NCI-H345 (cell line): ENCODE data around the gene SLC7A5.
"Not testable (repeated sequence)": the region's sequence is repeated elsewhere in the genome, so short reads cannot be mapped to it uniquely, and the experiment has no call there.

ENCODE experiments used
- DNase-seq: peaks from one replicate; lab custom pipeline; 2025; lab: John Stamatoyannopoulos, UW

SLC7A5 gene

DNA sequence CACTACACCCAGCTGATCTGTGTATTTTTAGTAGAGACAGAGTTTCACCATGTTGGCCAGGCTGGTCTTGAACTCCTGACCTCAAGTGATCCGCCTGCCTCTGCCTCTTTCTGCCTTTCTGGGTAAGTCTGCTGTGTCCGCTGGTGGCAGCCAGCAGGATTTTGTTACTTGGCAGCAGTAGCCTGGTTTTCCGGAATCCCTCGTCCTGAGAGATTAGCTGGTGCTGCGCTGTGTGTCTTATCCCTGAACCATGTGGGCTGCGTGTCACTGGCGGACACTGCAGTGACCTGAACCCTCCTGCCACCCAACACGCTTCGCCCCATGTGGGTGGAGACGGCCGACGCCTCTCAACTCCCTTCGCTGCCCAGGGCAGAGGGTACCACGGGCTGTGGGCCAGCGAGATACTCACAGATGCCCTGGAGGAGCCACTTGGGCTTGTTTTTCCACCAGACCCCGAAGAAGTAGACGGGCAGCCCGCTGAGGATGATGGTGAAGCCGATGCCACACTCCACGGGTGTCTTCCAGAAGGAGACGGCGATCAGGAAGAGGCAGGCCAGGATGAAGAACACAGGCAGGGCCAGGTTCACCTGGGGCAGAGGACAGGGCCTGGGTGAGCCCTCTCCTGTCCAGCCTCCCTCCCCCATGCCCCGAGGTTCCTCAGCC is 35.2 kb downstream of the SLC7A5 start:
- DNase-seq = no peak

DNA sequence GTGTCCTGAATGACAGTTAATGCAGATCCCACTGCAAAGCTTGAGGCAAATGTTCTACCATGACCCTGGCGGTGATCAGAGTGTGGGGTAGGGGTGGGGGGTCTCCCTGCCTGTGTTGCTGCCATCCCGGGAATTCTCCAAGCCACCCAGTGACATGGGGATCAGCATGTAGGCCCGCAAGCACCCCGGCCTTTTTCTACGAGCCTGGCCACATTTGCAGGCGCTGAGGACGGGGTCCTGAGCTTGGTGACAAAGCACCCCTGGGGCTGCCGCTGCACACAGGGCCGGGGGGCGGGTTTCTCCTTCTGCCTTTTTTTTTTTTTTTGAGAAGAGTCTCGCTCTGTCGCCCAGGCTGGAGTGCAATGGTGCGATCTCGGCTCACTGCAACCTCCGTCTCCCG is 35.8 kb downstream of the SLC7A5 start:
- DNase-seq = no peak

DNA sequence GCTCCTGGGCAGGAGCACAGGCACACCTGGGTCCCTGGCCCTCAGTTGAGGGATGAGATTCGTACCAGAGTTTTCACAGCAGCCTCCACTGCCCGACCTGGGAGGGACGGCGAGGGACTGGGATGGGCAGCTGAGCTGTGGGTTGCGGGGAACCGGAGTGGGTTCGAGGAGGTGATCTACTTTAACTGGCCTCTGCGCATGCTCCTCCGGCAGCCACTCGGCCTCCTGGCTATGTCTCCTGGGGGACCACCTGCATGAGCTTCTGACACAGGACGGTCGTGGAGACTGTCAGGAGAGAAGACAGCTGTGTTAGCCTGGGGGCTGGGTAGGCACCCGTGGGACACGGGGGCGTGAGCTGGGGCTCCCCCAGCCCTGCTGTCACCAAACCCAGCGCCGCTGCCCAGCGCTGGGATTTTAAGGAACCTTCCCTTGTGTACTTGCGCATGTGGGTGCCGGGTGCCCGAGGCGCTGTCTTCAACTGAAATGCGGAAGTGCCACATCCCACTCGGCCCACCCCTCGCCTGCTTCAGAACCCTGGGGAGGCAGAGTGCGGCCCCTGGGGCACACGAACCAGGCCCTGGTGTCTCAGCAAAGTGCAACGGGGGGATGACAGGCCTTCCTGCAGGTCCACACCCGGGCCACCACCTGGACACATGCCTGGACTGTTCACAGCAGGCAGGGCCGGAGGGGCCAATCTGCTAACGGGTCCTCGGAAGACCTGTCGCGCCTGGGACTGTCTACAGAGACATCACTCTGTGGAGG is 36.4 kb downstream of the SLC7A5 start:
- no peak for DNase-seq

DNA sequence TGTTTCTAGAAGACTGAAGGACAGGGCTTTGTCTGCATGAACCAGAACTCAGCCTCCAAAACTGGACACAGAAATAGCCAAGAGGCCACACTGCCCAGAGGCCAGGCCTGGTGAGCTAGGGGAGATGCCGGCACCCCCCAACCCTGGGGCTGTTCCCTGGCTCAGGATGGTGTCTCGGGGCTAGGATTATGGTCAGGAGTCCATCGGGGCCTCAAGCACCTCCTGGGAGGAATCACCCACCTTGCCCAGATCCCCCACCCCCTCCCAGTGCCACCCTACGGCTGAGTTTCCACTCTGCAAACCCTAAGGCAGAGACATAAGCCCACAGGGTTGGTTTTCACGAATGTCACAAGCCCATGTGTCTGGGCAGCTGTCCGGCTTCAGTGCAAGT is 37.2 kb downstream of the SLC7A5 start:
- DNase-seq = no peak

DNA sequence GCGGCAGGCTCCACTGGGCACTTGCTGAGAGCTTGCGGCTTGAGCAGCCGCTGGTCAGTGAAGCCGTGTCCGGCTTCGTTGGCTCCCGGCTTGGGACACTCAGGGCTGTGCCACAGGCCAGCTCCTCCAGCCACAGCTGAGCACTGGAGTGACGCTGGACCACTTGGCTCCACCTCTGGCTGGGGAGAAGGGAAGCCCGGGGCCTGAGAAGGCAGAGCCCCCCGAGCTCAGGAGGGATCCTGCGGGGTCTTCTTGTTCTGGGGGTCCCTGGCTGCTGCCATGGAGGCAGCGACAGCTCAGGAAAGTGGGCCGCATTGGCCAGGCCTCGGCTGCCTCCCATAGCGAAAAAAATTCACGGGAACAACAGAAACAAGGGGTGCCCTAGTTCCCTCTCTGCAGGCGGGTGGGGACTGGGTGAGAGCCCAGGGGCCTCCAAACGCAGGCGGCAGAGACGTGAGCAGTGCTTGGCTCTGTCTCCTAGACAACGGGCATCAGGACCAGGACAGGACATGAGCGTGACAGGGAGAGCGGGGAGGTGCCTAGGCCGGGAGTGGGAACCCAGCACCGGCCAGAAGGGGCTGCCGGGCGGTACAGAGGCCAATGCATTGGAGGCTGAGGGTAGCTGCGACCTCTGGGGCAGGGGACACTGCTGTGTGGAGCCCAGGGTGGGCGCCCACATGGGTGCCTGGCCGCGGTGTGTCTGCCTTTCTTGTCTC is 37.7 kb downstream of the SLC7A5 start:
- DNase-seq = no peak

DNA sequence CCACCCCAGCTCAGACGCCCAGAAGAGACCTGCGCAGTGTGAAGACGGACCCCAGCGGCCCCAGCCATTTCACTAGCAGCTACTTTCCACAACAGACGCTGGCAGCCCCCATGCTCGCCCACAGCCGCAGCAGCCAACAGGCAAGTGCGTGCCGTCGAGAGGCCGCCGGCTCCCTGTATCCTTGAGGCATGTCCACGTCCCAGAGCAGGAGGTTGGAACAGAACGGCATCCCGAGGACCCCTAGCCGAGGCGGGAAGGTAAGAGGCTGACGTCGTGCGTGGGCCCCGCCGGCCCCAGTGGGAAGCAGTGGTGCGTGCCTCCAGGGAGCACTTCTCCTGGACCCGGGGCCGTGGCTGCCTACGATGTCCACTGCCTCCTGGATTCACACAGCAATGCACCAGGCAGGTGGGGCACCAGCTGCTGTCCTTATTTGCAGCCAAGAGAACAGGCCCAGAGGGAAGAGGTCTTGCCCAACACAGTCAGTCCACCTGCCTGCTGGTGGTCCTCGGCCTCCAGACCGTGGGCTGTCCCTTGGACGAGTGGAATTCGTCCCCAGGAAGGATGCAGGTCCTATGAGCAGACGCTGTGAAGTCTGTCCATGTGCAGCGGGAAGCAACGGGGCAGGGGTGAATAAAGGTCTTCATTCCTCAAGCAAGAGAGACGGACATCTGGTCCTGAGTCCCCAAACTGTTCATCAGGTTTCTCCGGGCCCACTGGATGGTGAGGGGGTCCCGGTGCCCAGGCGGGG is 38.5 kb downstream of the SLC7A5 start:
- DNase-seq = no peak

DNA sequence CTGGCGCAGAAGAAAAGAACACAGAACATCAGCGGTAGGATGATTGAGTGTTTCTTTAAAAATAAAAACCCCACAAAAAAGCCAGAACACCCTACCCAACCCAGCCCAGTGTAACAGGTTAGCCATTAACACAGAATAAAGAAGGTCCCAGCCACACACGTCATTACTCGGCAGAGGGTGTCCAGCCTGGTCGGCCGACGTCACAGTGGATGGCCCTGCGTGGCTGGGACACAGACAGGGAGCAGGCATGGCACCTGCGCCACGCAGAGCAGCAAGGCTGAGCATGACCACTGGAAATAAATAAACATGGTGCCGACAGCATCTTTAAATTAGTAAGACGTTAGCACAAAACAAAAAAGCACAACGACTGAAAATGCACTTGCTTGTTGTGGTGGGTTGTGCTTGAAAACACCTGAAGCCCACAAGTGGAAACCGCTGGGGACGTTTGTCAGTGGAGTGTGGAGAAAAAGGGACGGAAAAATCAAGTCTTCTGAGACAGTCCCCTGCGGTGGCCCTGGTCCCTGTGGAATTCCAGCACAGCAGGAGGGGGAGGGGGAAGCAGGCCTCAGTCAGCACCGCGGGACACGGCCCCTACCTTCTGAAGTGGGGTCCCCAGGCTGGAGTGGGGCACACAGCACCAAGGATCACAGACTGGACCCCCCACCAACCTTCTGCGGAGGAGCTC is 39.2 kb downstream of the SLC7A5 start:
- no peak for DNase-seq

DNA sequence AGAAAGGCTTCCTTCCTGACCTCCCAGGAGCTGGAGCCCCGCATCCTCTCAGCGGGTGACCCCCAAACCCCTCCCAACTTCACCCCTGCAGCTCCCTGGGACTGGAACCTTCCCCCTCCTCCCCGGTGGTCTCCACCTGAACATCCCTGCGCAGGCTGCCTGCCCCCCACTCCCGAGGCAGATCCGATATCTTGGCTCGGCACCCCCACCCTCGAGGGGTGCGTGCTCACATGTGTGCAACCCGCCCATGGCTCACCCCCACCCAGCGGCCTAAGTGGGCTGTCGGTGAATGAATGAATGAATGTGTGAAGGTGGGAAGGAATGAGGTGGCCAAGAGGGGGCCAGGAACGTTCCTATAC is 39.7 kb downstream of the SLC7A5 start:
- no peak for DNase-seq

DNA sequence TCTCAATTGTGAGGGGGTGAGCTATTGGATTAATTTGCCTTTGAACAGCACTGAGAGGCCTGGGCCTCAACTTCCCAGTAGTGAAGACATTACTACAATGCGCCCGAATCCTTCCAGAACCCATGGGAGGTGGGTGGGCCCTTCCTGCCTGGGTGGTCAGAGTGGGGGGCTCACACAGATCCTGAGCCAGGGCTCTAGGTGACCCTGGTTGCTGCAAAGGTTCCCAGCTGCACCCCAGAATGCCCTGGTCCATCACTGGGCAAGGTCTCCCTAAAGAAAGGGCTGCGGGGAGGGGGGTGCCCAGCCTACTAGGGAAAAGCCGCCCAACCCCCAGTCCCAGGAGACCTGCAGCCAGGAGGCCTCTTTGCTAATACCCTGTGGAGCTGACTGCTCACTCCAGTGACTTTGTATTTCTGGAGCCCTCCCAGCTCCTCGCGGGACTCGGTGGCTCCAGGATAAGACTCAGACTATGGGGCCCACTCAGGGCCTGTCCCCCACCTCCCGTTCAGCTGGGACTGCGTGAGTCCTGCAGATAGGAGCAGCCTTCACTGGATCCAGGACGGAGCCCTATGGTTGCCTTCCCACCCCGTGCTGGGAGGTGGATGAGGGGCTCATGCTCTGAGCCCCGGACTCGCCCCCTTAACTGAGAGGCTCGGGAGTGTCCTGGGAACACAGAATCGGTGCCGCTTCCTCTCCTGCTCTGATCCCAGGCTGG is 40.2 kb downstream of the SLC7A5 start:
- DNase-seq = peak; percentile 17

DNA sequence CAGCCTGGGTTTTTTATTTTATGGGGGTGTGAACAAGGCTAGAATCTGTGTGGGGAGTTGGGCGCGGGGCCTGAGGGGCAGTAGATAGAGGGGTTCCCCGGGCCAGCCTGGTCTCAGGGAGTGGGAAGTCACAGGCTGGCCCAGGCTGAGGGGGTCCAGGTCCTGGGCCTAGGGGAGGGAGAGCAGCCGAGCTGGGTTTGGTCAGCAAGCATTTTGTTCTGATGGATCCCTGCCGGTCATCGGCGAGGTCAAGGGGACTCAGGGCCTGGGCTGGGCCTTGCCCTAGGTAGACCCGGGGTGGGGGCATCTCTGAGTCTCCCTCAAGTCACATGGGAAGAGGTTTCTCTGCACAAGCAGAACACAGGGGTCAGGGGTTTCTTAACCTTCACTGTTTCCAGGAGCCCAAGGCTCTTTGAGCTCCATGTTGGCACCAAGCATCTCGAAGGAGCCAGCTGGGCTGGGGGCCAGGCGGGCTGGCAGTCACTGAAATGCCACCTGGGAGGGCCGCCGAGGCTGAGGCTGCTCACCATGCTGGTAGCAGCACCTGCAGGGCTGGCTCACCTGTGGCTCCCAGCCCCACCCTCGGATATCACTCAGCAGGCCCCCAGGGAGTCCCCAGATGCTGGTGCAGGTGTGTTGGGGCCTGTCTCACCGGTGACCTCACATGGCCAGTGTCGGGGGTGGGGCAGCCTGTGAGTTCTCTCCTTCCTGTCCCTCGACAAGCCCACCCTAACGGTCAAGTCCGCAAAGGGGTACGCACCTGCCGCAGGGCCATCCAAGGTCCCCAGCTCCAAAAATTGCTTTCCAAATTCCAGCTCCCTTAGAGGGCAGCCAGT is 41.0 kb downstream of the SLC7A5 start:
- DNase-seq = peak; percentile 59

DNA sequence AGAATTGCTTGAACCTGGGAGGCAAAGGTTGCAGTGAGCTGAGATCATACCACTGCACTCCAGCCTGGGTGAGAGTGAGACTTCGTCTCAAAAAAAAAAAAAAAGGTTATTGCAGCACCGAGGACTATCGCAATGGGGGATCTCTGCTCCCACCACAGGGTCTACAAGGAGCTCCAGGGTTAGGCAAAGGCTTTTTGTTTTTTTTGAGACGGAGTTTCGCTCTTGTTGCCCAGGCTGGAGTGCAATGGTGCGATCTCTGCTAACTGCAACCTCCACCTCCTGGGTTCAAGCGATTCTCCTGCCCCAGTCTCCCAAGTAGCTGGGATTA is 41.8 kb downstream of the SLC7A5 start:
- not testable (repeated sequence) for DNase-seq

DNA sequence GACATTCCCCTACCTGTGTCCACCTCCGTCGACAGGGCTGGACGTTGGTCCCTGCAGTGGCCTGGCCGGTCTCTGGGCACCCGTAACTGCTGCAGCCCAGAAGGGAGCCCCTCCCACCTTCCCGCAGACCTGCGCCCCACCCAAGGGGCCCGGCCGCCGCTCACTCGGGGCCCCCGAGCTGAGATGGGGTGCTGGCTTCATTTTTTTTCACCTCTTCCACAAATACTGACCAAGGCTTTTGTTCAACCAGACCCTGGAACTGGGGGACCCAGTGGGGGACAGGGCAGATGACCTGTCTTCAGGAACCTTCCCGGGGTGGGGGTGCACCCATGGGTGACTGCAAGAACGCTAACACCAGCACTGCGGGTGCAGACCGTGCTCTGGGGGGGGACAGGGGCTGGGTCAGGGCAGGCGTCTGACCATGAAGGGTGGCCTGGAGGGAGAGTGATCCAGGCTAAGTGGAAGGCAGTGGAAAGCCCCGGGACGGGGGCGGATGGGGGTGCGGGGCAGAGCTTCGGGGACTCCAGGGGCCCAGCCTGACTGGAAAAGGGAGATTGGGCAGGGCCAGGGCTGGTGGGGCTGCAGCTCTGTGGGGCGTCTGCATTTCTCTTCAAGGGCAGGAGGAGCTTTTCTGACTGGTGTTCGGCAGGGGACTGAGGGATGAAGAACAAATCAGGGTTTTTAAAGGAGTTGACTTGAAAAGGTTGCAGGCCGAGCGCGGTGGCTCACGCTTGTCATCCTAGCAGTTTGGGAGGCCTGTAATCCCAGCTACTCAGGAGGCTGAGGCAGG is 42.3 kb downstream of the SLC7A5 start:
- DNase-seq = no peak

DNA sequence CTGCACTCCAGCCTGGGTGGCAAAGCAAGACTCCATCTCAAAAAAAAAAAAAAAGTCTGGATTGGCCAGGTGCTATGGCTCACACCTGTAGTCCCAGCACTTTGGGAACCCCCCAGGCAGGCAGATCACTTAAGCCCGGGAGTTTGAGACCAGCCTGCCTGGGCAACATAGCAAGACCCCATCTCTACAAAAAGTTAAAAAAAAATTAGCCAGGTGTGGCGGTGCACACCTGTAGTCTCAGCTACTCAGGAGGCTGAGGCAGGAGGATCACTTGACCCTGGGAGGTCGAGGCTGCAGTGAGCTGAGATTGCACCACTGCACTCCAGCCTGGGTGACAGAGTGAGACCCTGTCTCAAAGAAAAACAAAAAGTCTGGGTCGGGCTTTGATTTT is 42.9 kb downstream of the SLC7A5 start:
- not testable (repeated sequence) for DNase-seq

DNA sequence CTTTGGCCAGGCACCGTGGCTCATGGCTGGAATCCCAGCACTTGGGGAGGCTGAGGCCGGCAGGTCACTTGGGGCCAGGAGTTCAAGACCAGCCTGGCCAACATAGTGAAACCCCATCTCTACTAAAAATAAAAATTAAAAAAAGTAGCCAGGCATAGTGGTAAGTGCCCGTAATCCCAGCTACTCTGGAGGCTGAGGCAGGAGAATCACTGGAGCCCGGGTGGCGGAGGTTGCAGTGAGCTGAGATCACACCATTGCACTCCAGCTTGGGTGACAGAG is 43.5 kb downstream of the SLC7A5 start:
- not testable (repeated sequence) for DNase-seq

DNA sequence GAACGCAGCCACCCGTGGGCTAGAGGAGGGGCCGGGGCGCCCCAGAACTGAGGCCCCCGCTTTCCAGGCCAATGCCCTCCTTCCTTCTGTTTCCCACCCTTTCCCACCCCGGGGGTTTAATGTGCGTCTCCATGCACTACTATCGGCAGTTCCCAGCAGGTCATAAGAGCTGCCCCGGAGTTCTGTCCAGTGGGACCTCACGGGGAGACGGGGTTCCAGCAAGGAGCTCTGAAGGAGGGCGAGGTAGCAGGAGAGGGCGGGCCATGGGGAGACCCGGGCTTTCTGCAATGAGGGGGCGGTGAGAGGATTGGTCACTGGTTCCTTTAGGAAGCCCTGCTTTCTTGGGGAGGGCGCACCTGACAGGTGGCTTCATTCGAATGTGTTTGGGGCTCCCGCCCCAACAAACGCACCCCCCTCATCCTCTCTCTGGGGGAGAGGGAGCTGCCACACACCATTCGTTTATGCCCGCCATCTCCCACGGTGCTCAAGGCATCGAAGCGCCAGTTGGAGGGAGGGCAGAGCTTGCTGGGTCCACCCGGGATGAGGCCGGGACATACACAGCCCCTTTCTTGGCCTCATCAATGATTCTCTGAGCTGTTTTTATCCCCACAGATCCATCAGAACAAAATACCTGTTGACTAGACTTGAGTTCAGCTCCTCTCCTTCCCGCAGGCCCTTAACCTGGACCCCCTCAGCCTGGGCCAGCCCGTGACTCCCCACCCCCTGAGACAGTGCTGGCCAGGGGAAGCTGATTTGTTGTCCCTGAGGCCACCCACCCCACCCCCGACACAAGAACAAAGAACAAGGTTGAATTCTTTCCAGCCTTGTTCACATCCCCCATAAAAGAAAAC is 44.1 kb downstream of the SLC7A5 start:
- no peak for DNase-seq

DNA sequence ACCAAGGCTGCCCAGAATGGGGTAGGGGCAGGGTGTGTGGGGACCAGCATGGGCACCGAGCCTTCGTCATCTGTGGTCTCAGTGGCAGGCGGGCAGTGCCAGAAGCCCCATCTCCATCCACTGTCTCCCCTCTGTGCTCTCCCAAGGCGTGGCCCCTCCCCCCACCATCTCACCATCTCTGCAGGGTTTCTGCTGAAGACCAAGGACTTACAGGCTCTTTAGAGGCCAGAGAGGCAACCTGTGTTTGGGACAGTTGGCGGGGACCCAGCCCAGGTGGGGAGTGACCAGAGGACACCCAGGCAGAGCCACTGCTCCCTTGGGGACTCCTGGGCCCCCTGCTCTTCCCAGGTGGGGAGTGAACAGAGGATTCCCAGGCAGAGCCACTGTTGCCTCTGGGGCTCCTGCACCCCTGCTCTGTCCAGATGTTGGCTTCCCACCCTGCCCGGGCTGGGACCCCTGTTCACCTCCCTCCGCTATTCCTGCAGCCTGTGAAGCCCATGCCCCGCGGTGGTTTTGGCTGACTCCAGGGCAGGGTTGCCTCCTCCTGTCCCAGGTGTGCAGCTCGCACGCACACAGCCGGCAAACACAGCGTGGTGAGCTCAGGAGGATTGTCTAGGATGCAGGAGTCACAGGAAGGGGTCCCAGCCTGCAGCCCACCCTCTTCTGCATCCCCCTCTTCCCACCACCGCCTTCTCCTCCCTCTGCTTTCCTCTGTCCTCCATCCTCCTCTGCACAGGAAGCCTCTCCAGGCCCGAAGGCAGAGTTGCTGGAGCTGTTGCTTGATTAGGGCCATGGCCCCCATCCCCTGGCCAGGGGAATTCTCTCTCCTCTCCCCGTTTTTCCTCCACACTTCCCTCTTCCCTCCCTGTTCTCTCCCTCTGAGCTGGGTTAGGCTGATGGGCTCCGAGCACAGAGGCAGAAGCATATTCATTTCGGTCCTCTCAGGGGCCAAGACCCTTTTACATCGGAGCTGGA is 45.0 kb downstream of the SLC7A5 start:
- no peak for DNase-seq

DNA sequence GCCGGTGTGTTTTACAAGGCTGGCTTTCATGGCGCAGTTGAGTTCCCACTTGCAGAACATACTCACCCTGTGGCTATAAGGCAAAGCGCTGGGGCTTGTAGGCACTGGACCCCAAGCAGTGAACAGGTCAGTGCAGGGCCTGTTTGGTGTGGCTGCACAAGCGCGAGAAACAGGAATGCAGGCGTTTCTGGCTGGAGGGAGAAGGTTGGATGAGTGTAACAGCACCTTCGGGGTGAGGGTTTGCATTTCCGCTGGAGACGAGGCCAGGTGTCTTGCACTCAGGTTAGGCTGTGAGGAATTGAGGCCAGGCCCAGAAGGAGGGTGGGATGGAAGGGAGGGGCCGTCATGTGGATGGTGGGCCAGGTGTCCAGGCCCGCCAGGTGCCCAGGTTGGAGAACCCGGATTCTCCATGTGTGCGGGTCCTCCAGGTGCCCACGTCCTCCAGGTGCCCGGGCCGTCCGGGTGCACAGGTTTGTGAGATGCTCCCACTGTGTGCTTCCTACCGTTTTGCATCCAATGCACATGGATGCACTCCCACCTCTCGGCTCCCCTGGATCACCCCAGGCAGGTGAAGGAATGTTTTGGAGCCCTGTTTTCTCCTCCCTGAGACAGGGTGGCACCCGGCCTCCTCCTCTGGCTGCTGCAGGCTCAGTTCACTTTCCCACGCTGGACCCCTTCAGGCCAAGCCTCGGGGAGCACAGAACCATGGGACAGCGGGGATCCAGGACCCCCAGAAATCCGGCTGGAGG is 46.0 kb downstream of the SLC7A5 start:
- DNase-seq = no peak
